DMS153 treated with DMSO at 0.1 percent for 48 hours (cell line): Measurements from ENCODE around the gene ANKRD24.
A peak's percentile ranks its signal among the peaks of the same experiment; 100 is the strongest.
"Not testable (repeated sequence)": the region's sequence is repeated elsewhere in the genome, so short reads cannot be mapped to it uniquely, and the experiment has no call there.

Experiments
- DNase-seq: peaks from one replicate; lab custom pipeline; 2025; ENCODE audit not compliant: unreplicated experiment; lab: John Stamatoyannopoulos, UW

The ANKRD24 gene

DNA sequence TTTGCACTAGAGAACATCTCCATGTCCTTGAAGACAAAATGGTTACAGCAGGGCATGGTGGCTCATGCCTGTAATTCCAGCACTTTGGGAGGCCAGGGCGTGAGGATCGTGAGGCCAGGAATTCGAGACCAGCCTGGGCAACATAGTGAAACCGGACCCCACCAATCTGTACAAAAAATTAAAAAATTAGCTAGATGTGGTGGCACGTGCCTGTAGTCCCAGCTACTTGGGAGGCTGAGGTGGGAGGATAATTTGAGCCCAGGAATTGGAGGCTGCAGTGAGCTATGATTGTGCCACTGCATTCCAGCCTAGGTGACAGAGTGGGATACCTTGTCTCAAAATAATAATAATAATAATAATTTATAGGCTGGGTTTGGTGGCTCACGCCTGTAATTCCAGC lies 47.7 kb downstream of the ANKRD24 start:
- not testable (repeated sequence) for DNase-seq

DNA sequence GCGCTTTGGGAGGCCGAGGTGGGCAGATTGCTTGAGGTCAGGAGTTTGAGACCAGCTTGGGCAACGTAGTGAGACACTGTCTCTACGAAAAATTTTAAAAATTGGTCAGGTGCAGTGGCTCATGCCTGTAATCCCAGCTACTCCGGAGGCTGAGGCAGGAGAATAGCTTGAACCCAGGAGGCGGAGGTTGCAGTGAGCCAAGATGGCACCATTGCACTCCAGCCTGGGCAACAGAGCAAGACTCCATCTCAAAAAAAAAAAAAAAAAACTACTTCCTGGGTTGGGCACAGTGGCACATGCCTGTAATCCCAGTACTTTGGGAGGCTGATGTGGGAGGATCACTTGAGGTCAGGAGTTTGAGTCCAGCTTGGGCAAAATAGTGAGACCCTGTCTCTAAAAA lies 49.0 kb downstream of the ANKRD24 start:
- not testable (repeated sequence) for DNase-seq

GRCh38 chr19:4232139-4232538 lies 49.6 kb downstream of the ANKRD24 start:
- DNase-seq = not testable (repeated sequence)

GRCh38 chr19:4232614-4233281 lies 50.3 kb downstream of the ANKRD24 start:
- DNase-seq = no peak

DNA sequence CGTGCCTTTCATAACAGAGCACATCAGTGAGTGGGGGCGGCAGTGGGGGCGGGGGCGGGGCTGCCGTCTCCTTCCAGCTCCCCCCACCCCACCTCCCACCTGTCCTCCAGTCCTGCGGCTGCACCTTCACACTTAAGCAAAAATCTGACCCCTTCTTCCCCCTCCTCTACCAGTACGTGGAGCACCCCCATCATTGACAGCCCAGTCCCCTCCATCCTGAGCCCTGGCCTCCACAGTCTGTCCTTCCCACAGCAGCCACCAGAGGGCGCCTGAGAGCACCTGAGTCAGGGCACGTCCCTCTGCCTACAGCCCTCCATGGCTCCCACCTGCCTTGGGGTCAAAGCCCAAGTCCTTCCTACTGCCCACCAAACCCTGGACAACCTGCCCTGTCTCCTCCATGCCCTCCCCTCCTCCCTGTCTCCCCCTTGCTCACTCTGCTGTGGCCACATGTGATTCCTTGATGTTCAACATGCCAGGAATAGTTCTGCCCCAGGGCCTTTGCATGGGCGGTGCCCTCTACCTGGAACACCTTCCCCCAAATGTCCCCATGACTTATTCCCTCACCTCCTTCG lies 50.9 kb downstream of the ANKRD24 start:
- no peak for DNase-seq

GRCh38 chr19:4234142-4234861 lies 51.8 kb downstream of the ANKRD24 start:
- no peak for DNase-seq

GRCh38 chr19:4234862-4235201 lies 52.3 kb downstream of the ANKRD24 start:
- DNase-seq = no peak

GRCh38 chr19:4237510-4237909 lies 55.0 kb downstream of the ANKRD24 start:
- DNase-seq = not testable (repeated sequence)

DNA sequence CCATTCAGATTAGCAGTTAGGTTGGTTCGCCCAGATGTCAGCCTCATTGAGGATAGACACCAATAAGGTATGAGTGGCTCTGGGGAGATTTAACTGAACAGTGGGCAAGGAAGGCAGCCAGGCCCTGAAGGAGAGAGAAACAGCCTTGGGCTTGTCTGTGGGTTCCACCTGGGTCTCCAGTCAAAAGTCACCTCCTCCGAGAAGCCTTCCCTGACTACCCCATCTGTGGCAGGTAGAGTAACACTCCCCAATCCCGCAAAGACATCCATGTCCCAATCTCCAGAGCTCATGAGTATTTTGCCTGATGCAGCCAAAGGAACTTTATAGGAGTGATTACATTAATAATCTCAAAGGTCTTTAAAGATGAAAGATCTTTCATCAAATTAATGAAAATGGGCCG lies 56.3 kb downstream of the ANKRD24 start:
- DNase-seq = no peak

GRCh38 chr19:4241824-4242430 lies 59.4 kb downstream of the ANKRD24 start:
- no peak for DNase-seq

DNA sequence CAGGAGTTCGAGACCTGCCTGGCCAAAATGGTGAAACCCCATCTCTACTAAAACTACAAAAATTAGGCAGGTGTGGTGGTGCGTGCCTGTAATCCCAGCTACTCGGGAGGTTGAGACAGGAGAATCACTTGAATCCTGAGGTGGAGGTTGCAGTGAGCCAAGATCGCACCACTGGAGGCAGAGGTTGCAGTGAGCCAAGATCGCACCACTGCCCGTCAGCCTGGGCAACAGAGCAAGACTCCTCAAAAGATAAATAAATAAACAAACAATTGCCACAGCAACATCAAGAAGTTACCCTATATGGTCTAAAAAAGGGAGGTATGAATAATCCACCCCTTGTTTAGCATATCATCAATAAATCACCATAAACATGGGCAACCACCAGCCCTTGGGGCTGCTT lies 63.4 kb downstream of the ANKRD24 start:
- DNase-seq = not testable (repeated sequence)

- peak; percentile 97 for DNase-seq
Observed at GRCh38 chr19:4246767-4247593, 64.5 kb downstream of the ANKRD24 start, which contains the start of gene YJU2. Gene YJU2, plus strand, starts transcription at chr19:4247080. Its CDS starts 67 bp downstream, at chr19:4247147.

- no peak for DNase-seq
Observed at GRCh38 chr19:4256563-4256962, 74.1 kb downstream of the ANKRD24 start.

GRCh38 chr19:4257025-4257424 lies 74.5 kb downstream of the ANKRD24 start:
- no peak for DNase-seq

GRCh38 chr19:4258181-4258580 lies 75.7 kb downstream of the ANKRD24 start:
- DNase-seq = no peak

- no peak for DNase-seq
Observed at GRCh38 chr19:4260613-4261191, 78.2 kb downstream of the ANKRD24 start.

DNA sequence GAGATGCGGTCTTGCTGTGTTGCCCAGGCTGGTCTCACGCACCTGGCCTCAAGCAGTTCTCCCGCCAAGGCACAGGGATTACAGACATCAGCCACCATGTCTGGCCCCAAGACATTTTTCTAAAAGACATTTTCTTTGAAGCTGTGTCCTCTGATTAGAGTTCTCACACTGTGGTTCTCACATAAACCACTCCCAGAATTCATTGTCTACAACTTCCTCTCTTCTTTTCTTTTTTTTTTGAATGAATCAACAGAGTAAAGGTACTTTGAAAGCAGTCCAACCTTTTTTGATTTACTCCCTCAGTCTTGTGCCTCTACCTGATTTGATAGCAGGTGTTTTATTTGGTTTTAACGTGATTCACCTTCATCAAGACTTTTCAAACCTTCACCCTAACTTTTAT lies 82.3 kb downstream of the ANKRD24 start:
- no peak for DNase-seq

DNA sequence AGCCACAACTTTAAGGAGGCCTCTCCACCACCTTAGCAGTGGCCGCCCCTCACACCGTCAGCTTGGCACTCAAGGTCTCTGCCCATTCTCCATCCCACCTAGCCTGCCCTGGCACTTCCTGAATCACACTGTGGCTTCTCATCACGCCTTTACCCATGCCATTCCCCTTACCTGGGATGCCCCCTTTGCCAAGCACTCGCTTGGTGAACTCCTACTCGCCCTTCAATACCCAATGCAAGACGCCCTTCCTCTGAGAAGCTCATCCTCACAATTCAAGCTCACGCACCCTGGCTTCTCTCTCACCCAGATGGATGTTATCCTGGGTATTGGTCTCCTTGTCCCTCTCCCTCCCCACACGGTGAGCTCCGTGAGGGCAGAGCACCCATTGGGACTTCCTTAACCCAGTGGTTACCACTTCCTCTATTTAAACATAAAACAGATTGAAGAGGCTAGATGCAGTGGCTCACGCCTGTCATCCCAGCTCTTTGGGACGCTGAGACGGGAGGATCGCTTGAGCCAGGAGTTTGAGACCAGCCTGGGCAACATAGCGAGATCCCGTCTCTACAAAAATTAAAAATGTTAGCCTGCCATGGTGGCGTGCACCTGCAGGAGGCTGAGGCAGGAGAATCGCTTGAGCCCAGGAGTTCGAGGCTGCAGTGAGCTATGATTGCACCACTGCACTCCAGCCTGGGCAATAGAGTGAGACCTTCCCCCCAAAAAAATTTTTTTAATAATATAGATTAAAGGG lies 83.9 kb downstream of the ANKRD24 start:
- no peak for DNase-seq

GRCh38 chr19:4267101-4267900 lies 84.8 kb downstream of the ANKRD24 start:
- no peak for DNase-seq
